Activated naive CD4-positive, alpha-beta T cell treated with anti-CD3 and anti-CD28 coated beads for 36 hours (primary cell): ENCODE results near the gene TICRR. TPM values are rescaled to one million over a fixed set of nuclear protein-coding genes. Genes with fewer than 3 reads are reported as not detected.

Experiments
- CTCF ChIA-PET: fragments of 350-600 bp; sonication (Branson Sonifier 250); formaldehyde crosslinking; loops from one replicate; lab custom pipeline; 2021; ENCODE audit warnings: antibody characterized with exemption; lab: Charles Lee
- DNase-seq: peaks from one replicate; pipeline ENCODE4 v3.0.0-alpha.2; 2020
- H3K27ac Mint-ChIP-seq: one replicate; pipeline ENCODE4 v1.8.0; 2021; ENCODE audit warnings: mild to moderate bottlenecking, mixed read lengths
- H3K27me3 Mint-ChIP-seq: one replicate; pipeline ENCODE4 v1.8.0; 2021; ENCODE audit warnings: low read depth, mixed read lengths
- H3K36me3 Mint-ChIP-seq: one replicate; pipeline ENCODE4 v1.8.0; 2021; ENCODE audit warnings: low read depth, mixed read lengths
- H3K4me1 Mint-ChIP-seq: one replicate; pipeline ENCODE4 v1.8.0; 2021; ENCODE audit warnings: low read depth, mixed read lengths
- H3K4me3 Mint-ChIP-seq: one replicate; pipeline ENCODE4 v1.8.0; 2021; ENCODE audit warnings: mild to moderate bottlenecking, moderate library complexity, mixed read lengths
- H3K9me3 Mint-ChIP-seq: one replicate; pipeline ENCODE4 v1.8.0; 2021; ENCODE audit warnings: mixed read lengths
- intact Hi-C: fragments of 100-400 bp; cut with micrococcal nuclease; formaldehyde crosslinking; loops from one replicate; pipeline ENCODE4 v1.15.1; 2023
- total RNA-seq, 2 experiments: library from RNA; stranded (reverse); gene quantifications; one replicate each; pipeline ENCODE4 v1.2.3, GENCODE V29; 2021

Gene TICRR
- total RNA-seq, 2 experiments from 2014 or later, result 20.7 to 21.0 TPM

DNA sequence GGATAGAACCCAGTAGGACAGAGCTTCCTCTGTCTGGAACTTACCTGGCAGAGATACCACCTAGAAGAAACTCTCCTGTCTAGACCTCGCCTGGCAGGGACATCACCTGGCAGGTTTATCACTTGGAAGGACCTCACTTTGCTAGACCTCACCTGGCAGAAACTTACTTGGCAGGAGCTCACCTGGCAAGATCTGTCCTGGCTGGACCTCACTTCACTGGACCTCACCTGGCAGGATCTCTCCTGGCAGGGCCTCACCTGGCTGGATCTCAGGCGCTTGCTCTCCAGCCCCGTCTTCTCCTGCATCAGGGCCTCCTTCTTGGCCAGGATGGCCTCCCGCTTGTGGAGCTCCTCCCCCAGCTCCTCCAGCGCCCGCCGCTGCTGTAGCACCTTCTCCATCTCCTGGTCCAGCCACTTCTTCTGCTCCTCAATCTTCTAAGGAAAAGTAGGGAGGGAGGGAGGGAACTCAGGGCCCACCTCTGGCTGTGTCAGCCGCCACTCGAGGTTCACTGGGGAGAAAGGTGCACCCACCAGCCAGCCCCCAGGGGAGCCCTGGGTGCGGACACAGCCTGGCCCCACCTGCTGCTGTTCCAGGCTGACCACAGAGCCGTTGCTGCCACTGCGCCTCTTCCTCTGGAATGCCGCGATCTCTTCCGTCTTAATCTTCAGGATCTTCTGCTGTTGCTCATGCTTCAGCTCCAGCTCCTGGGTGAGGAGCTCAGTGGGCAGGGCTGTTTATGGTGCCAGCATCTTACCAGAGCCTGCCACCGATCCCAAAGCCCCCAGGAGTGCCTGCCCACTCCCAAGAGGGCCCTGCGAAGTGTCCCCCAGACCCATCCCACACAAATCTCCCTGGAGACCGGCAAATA, 57.5 kb downstream of the TICRR start:
- intact Hi-C loops, result no loop called here
- peaks cover 17% of the 10 kb centered on the region for H3K36me3 Mint-ChIP-seq
- no peaks in the 10 kb centered on the region for H3K27me3 Mint-ChIP-seq
- CTCF ChIA-PET, result no interaction called here
- H3K4me3 Mint-ChIP-seq, result no peak overlapping the region
- H3K4me1 Mint-ChIP-seq, result no peaks in the 10 kb centered on the region
- DNase-seq, result no peak
- H3K27ac Mint-ChIP-seq, result no peak overlapping the region
- peaks cover 2% of the 10 kb centered on the region for H3K9me3 Mint-ChIP-seq

DNA sequence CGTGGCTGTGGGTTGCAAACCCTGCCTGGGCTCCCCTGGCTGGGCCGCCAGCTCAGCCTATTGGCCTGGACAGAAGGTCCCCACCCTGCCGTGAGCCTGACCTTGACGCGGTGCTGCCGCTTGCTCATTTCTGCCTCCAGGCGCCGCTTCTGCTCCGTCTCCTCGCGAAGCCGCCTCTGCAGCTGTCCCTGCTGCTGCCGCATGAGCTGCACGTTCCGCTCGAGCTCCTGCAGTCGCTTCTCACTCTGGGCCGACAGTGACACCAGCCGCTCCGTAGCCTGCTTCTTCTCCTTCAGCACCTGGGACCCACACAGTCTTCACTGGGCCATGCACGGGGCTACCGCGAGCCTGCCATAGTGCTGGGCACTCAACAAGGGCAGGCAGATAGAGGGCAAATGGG, 58.3 kb downstream of the TICRR start:
- CTCF ChIA-PET, result no interaction called here
- Mint-ChIP-seq H3K36me3 (peaks cover 12% of the 10 kb centered on the region), H3K4me1 (no peaks in the 10 kb centered on the region), H3K9me3 (peaks cover 2% of the 10 kb centered on the region), H3K27me3 (no peaks in the 10 kb centered on the region), H3K27ac (no peak overlapping the region), H3K4me3 (no peak overlapping the region)
- intact Hi-C loops, result no loop called here
- no peak for DNase-seq

DNA sequence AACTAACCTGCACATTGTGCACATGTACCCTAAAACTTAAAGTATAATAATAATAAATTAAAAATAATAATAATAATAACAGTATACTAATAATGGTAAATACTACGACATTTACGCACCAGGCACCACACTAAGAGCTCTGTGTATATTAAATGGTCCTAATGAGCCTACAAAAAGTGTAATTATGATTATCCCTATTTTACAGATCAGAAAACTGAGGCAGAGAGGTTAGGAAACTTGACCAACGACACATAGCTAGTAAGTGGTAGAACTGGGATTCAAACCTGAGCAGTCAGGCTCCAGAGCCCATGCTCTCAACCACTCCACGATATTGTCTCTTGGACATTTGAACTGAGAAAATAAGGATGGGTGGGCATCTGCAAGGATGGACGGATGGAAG, 65.0 kb downstream of the TICRR start:
- Mint-ChIP-seq H3K4me1 (no peaks in the 10 kb centered on the region), H3K4me3 (no peak overlapping the region), H3K27me3 (no peaks in the 10 kb centered on the region), H3K36me3 (no peaks in the 10 kb centered on the region), H3K27ac (no peak overlapping the region), H3K9me3 (peaks cover 2% of the 10 kb centered on the region)
- intact Hi-C loops, result no loop called here
- CTCF ChIA-PET, result no interaction called here
- no peak for DNase-seq

DNA sequence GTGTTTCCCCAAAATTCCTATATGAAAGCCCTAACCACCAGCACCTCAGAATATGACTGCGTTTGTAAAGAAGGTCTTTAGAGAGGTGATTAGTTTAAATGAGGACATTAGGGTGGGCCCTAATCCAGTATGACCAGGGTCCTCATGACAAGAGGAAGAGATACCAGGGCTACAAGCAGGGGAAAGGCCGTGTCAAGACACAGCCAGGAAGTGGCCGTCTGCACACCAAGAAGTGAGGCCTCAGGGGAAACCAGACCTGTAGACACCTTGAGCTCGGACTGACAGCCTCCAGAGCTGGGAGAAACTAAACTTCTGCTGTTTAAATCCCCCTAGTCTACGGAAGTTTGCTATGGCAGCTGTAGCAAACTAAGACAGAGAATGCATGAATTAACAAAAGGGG, 65.8 kb downstream of the TICRR start:
- Mint-ChIP-seq H3K9me3 (no peaks in the 10 kb centered on the region), H3K4me3 (no peak overlapping the region), H3K4me1 (no peaks in the 10 kb centered on the region), H3K27me3 (no peaks in the 10 kb centered on the region), H3K27ac (no peak overlapping the region), H3K36me3 (no peaks in the 10 kb centered on the region)
- intact Hi-C loops, result no loop called here
- no peak for DNase-seq
- CTCF ChIA-PET, result no interaction called here

DNA sequence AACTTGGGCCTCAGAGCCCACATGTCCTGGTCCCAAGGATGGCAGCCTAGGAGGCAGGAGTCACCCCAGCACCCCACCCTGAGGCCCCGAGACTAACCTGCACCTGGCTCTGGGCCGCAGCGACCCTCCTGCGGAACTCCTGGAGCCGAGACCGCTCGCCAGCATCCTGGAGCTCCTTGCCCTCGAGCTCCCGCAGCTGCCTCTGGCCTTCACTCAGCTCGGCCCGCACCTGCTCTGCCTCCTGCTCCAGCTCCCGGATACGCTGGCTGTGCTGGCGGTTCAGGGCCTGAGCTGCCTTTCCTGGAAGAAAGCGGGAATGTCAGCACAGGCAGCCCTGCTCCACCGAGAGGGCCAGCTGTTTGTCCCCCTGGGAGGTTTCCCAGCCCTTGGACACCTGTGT, 66.8 kb downstream of the TICRR start:
- DNase-seq, result no peak
- Mint-ChIP-seq H3K27me3 (no peaks in the 10 kb centered on the region), H3K36me3 (no peaks in the 10 kb centered on the region), H3K9me3 (no peaks in the 10 kb centered on the region), H3K4me1 (no peaks in the 10 kb centered on the region), H3K27ac (no peak overlapping the region), H3K4me3 (no peak overlapping the region)
- intact Hi-C loops, result no loop called here
- CTCF ChIA-PET, result no interaction called here

DNA sequence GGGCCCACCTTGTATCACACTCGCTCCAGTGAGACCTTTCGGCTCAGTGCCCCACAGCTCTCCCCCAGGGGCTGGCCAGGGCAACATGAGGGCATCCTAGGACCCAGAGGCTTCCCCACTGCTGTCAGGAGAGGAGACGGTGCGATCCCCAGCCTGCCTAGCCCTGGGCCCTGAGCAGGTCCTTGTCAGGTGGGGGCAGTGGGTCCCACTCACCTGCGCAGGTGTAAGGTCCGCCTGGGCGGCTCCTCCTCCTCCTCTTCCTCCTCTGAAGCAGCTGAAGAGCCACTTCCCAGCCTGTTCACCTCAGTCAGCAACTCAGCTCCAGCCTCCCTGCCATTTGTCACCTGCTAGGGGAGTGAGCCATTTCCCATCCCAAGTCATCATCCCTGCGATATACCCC, 70.4 kb downstream of the TICRR start:
- Mint-ChIP-seq H3K4me3 (no peak overlapping the region), H3K27me3 (no peaks in the 10 kb centered on the region), H3K27ac (no peak overlapping the region), H3K36me3 (no peaks in the 10 kb centered on the region), H3K4me1 (no peaks in the 10 kb centered on the region), H3K9me3 (no peaks in the 10 kb centered on the region)
- intact Hi-C loops, result no loop called here
- no peak for DNase-seq
- CTCF ChIA-PET, result interaction anchor here (0.6 to 2.8 kb wide), 5 partner anchors 11 to 94 kb away, joined by 3 to 14 read pairs (median 3); no protein-coding TSS in a partner anchor

DNA sequence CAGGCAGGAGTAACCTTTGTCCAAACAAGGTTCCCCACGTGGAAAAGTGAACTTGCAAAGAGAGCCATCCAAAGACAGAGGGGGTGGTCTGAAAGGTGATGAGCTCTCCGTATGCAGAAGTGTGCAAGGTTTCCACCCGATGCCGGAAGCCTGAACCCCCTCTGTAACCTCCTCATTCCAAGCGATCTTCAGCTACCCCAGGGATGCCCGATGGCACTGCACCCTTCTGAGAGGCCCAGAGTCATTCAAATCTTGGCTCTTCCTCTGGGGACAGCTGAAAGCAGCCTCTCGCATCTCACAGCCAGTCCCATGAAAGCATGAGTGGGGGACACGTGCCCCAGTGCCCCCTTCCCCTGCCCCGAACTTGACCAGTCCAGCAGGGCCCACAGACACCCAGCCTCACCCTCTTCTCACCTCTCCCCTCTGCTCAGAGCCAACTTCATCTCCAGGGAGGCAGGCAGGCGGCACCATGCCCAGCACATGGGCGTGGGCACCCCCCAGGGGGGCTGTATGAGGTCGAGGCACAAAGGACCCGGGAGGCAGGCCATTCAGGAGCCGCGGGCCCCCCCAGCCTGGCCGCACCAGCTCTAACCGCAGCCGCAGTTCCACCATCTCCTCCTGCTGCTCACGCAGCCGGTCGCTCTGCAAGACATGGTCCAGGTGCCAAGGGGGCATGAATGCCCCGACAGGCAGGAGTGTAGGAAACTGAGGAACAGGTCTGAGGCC, 71.3 kb downstream of the TICRR start:
- CTCF ChIA-PET, result interaction anchor here (0.8 to 2.8 kb wide), 6 partner anchors 11 to 74 kb away, joined by 3 to 14 read pairs (median 3); no protein-coding TSS in a partner anchor
- no peak overlapping the region for H3K27ac Mint-ChIP-seq
- H3K4me3 Mint-ChIP-seq, result no peak overlapping the region
- H3K4me1 Mint-ChIP-seq, result no peaks in the 10 kb centered on the region
- intact Hi-C loops, result no loop called here
- no peaks in the 10 kb centered on the region for H3K27me3 Mint-ChIP-seq
- H3K36me3 Mint-ChIP-seq, result no peaks in the 10 kb centered on the region
- DNase-seq, result no peak
- H3K9me3 Mint-ChIP-seq, result no peaks in the 10 kb centered on the region

DNA sequence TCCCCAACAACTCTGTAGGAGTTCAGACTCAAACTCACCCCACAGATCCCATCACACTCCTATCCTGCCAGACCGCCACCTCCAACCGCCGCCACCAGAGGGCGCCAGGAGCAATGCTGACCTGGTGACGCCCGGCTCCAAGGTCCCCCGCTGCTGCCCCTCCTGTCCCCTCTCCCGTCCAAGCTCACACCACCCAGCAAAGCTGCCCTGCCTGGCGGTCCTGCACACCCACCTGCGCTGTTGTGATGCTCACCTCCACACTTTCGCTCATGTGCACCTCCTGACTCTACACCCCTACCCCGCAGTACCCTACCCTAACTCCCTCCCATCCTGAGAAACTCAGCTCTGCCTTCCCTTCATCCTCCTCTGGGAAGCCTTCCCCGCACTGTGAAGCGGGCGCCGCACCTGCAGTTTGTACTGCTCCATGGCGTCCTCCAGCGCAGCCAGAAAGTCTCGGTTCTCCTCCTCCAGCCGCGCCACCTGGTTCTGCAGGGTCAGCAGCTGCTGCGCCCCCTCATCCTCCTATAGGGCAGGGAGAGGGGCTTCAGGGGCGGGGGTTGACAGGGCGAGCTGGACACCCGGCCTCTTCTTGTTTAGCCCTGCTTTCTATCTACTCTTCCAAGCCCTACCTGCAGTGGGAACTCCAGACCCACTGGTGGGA, 72.1 kb downstream of the TICRR start:
- Mint-ChIP-seq H3K4me1 (no peaks in the 10 kb centered on the region), H3K27me3 (peaks cover 2% of the 10 kb centered on the region), H3K27ac (no peak overlapping the region), H3K36me3 (no peaks in the 10 kb centered on the region), H3K9me3 (no peaks in the 10 kb centered on the region), H3K4me3 (no peak overlapping the region)
- CTCF ChIA-PET, result interaction anchor here (0.6 to 2.8 kb wide), 5 partner anchors 11 to 580 kb away, joined by 3 to 14 read pairs (median 3); no protein-coding TSS in a partner anchor
- intact Hi-C loops, result no loop called here
- DNase-seq, result peak; percentile 76

DNA sequence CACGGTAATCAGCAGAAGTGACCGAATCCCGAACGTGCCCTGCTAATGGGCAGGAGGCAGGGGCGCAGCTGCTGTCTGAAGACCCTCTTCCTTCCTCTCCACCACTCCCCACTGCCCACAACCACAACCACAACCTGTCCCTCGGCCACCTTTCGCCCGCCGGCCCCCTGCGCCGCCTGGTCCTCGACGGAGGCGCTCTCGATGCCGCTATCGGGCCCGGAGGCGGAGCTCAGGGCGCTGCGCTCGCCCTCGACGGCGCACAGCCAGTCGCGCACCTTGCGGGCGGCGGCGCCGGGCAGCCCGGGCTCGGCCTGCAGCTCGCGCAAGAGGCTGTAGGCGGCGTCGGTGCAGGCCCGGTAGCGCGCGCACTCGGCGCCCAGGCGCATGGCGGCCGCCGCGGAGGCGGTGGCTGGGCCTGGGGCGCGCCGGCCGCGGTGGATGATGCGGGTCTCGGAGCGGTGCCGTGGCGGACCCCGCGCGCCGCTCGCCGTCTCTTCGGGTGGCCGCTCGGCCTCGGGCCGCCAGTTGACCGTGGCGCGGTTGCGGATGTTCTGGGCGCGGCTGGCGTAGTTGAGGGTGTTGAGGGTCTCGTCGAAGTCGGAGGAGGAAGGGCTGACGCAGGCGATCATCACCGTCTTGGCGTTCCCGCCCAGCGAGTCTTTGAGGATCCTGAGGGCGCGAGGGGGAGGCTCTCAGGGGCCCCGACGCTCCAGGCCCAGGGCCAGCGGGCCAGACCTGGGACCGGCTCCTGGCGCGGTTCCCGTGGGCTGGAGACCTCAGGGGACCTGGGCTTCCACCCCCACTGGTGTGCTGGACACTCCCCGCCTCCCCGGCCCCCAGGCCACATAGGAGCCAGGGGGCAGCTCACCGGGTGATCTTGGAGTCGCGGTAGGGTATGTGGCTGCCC, 73.1 kb downstream of the TICRR start:
- peaks cover 8% of the 10 kb centered on the region for H3K27me3 Mint-ChIP-seq
- DNase-seq, result no peak
- no peaks in the 10 kb centered on the region for H3K9me3 Mint-ChIP-seq
- no peak overlapping the region for H3K27ac Mint-ChIP-seq
- no peaks in the 10 kb centered on the region for H3K4me1 Mint-ChIP-seq
- H3K4me3 Mint-ChIP-seq, result no peak overlapping the region
- no peaks in the 10 kb centered on the region for H3K36me3 Mint-ChIP-seq
- intact Hi-C loops, result no loop called here
- CTCF ChIA-PET, result interaction anchor here (0.9 to 2.8 kb wide), 3 partner anchors 10 to 20 kb away, joined by 3 to 14 read pairs (median 5); no protein-coding TSS in a partner anchor

DNA sequence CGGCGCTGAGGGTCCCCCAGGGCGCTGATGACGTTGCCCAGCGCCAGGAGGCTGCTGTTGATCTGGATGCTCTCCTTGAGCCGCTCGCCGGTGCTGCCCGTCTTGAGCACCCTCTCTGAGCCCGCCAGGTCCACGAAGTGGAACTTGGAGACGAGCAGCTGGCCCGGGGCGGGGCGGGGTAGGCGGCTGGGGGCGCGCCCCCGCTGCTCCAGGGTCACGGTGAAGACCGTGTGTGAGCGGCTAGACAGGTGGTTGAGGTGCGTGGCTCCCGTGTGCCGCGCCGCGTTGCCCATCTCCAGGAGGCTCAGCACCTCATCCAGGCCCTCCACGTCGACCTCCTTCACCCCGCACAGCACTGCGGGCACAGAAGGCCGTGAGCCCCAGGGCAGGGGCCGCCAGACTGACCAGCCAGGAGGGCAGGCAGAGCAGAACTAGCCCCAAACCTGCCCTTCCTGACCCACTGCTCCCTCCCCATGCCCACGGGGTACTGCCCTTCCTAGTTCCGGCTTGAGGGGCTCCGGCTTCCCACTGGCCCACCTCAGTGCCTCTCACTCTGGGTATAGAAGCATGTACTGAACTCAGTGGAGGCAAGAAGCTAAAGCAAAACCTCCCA, 73.8 kb downstream of the TICRR start:
- Mint-ChIP-seq H3K4me1 (no peaks in the 10 kb centered on the region), H3K9me3 (no peaks in the 10 kb centered on the region), H3K4me3 (no peak overlapping the region), H3K27ac (no peak overlapping the region), H3K27me3 (peaks cover 9% of the 10 kb centered on the region), H3K36me3 (no peaks in the 10 kb centered on the region)
- CTCF ChIA-PET, result no interaction called here
- intact Hi-C loops, result no loop called here
- DNase-seq, result no peak

DNA sequence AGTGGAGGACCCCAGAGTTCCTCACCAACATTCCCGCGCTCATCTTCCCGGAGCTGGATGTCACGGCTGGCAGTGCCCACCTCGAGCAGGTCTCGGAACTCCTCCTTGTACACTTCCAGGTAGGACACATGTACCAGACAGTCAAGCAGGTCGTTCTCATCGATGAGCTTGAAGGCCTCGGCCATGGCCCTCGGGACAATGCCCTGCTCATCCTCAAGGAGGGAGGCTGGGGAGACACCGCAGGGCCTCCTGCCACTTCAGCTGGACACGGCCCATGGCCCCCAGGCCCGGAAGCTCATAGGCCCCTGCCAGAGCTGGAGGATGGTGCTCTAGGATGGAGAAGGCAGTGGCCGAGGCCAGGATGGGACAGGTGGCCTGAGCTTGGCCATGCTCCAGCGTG, 74.4 kb downstream of the TICRR start:
- intact Hi-C loops, result no loop called here
- H3K9me3 Mint-ChIP-seq, result no peaks in the 10 kb centered on the region
- peaks cover 5% of the 10 kb centered on the region for H3K4me1 Mint-ChIP-seq
- H3K36me3 Mint-ChIP-seq, result peaks cover 5% of the 10 kb centered on the region
- H3K27ac Mint-ChIP-seq, result no peak overlapping the region
- no peak overlapping the region for H3K4me3 Mint-ChIP-seq
- DNase-seq, result no peak
- H3K27me3 Mint-ChIP-seq, result peaks cover 15% of the 10 kb centered on the region
- CTCF ChIA-PET, result no interaction called here
